CD4-positive, alpha-beta T cell treated with Interleukin-4 for 1 hour (primary cell): ENCODE measurements around the gene MTCH2.

Source experiments
- DNase-seq, 2 donors: peaks; one replicate each; pipeline ENCODE4 v3.0.0-alpha.2; 2020 to 2022

The MTCH2 gene

GRCh38 chr11:47589118-47589517 lies 53.2 kb downstream of the MTCH2 start:
- no peak for DNase-seq

GRCh38 chr11:47587723-47588326 lies 54.5 kb downstream of the MTCH2 start:
- DNase-seq = peak in 1 of 2 donors; percentile 50

- no peak for DNase-seq
Observed at GRCh38 chr11:47587039-47587716, 55.2 kb downstream of the MTCH2 start.

GRCh38 chr11:47586098-47586855 lies 56.1 kb downstream of the MTCH2 start, which contains the start of gene FAM180B:
FAM180B (plus strand) TSS chr11:47586678; CDS start chr11:47586769, 91 bp downstream.
- DNase-seq = no peak

GRCh38 chr11:47583844-47584243 lies 58.5 kb downstream of the MTCH2 start:
- DNase-seq = no peak

- peak; percentile 86 to 92 for DNase-seq
Observed at GRCh38 chr11:47578524-47579494, 63.5 kb downstream of the MTCH2 start, which contains the start of the genes KBTBD4 and NDUFS3. KBTBD4 (minus strand) TSS chr11:47578970; CDS start chr11:47578951, 19 bp downstream. NDUFS3 (plus strand) TSS chr11:47579074; CDS start chr11:47579092, 18 bp downstream.

GRCh38 chr11:47577460-47578041 lies 64.8 kb downstream of the MTCH2 start:
- DNase-seq = no peak

GRCh38 chr11:47573321-47573720 lies 69.0 kb downstream of the MTCH2 start:
- DNase-seq = no peak

- no peak for DNase-seq
Observed at GRCh38 chr11:47572715-47573255, 69.6 kb downstream of the MTCH2 start.

- DNase-seq = no peak
Observed at GRCh38 chr11:47571895-47572294, 70.5 kb downstream of the MTCH2 start.

GRCh38 chr11:47571357-47571729 lies 71.0 kb downstream of the MTCH2 start:
- DNase-seq = no peak

GRCh38 chr11:47570651-47571356 lies 71.6 kb downstream of the MTCH2 start:
- DNase-seq = no peak

- no peak for DNase-seq
Observed at GRCh38 chr11:47569646-47570045, 72.7 kb downstream of the MTCH2 start.
